22Rv1 (cell line): ENCODE measurements around the gene CLSTN2.
"Not testable (repeated sequence)": the region's sequence is repeated elsewhere in the genome, so short reads cannot be mapped to it uniquely, and the experiment has no call there.

ENCODE experiments used
- H3K27ac ChIP-seq: fragments of 450-650 bp; 2 replicates; pipeline ENCODE4 v1.5.1; 2017
- ZFX ChIP-seq: fragments of 450-650 bp; IDR thresholded peaks from 2 replicates; pipeline ENCODE4 v1.6.1; 2017; ENCODE audit warnings: antibody characterized with exemption, borderline replicate concordance
- TF ChIP-seq, protein P1 (sequence below): fragments of 450-650 bp; IDR thresholded peaks from 2 replicates; pipeline ENCODE4 v1.5.1; 2017; ENCODE audit warnings: mild to moderate bottlenecking

CLSTN2 gene

DNA sequence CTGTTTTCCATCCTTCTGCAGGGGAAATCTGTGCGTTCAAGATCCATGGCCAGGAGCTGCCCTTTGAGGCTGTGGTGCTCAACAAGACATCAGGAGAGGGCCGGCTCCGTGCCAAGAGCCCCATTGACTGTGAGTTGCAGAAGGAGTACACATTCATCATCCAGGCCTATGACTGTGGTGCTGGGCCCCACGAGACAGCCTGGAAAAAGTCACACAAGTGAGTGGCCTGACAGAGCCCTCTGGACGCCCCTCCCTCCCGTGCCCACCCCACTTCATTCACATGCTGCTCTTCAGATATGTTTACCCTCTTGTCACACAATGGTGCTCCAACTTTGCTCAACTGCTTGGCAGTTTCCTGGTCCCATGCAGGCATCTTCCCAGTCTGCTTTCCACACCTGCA, 468.6 kb downstream of the CLSTN2 start:
- no peak for TF ChIP-seq ZFX
- TF ChIP-seq, protein P1, sequence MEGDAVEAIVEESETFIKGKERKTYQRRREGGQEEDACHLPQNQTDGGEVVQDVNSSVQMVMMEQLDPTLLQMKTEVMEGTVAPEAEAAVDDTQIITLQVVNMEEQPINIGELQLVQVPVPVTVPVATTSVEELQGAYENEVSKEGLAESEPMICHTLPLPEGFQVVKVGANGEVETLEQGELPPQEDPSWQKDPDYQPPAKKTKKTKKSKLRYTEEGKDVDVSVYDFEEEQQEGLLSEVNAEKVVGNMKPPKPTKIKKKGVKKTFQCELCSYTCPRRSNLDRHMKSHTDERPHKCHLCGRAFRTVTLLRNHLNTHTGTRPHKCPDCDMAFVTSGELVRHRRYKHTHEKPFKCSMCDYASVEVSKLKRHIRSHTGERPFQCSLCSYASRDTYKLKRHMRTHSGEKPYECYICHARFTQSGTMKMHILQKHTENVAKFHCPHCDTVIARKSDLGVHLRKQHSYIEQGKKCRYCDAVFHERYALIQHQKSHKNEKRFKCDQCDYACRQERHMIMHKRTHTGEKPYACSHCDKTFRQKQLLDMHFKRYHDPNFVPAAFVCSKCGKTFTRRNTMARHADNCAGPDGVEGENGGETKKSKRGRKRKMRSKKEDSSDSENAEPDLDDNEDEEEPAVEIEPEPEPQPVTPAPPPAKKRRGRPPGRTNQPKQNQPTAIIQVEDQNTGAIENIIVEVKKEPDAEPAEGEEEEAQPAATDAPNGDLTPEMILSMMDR: no peak
- no peak overlapping the region for H3K27ac ChIP-seq

- H3K27ac ChIP-seq: no peak overlapping the region
- TF ChIP-seq, protein P1: no peak
- TF ChIP-seq ZFX: no peak
These were observed 471.7 kb downstream of the CLSTN2 start for GRCh38 chr3:140406655-140407054.

DNA sequence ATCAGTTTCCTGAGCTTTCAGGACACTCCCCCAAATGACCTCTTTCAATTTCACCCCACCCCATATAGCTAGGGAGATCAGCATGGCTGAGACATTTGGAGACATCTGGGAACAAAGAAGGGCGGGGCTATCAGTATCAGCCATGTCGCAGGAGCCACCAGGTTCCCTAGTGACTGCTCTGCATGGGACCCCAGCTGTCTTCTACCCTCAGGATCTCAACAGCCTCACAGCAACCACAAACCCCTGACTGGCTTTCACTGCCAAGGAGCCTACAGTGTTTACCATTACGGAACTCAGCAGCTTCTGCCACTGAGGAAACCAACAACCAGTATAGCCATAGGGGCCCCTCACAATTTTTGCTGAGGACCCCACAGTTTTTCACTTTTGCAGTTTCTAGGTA, 473.3 kb downstream of the CLSTN2 start:
- TF ChIP-seq, protein P1: no peak
- no peak for TF ChIP-seq ZFX
- no peak overlapping the region for H3K27ac ChIP-seq

GRCh38 chr3:140416666-140417065, 481.7 kb downstream of the CLSTN2 start:
- no peak overlapping the region for H3K27ac ChIP-seq
- no peak for TF ChIP-seq ZFX
- TF ChIP-seq, protein P1: no peak

DNA sequence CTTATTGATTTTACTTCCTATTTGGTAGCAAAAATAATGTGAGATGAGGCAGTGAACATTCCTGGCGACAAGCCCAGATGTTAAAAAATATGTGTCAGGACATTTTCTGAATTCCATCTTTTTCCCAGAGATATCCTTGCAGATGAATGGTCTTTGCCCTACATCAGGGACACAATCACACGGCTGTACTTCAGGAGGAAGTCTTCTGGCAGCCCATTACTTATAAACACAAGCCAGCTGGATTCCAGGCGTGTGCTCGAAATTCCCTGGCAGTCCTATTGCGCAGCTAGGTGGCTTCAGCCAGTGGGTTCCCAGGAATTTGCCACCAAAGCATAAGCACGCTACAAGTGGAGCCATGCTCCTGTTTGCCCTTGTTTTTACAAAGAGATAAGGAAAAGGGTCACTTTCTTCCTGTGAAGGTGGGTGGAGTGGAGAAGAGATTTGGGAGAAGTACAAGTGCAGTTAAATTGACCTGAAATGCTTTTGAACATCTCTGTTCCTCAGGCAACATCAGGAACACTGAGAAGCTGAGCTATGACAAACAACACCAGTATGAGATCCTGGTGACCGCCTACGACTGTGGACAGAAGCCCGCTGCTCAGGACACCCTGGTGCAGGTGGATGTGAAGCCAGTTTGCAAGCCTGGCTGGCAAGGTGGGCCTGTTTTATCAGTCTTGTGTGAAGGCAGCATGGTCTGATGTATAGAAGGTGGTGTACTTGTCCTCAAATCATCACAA, 485.8 kb downstream of the CLSTN2 start:
- H3K27ac ChIP-seq: no peak overlapping the region
- TF ChIP-seq, protein P1: no peak
- no peak for TF ChIP-seq ZFX

- no peak for TF ChIP-seq ZFX
- TF ChIP-seq, protein P1: no peak
- H3K27ac ChIP-seq: no peak overlapping the region
These were observed 486.9 kb downstream of the CLSTN2 start for GRCh38 chr3:140421884-140422283.

DNA sequence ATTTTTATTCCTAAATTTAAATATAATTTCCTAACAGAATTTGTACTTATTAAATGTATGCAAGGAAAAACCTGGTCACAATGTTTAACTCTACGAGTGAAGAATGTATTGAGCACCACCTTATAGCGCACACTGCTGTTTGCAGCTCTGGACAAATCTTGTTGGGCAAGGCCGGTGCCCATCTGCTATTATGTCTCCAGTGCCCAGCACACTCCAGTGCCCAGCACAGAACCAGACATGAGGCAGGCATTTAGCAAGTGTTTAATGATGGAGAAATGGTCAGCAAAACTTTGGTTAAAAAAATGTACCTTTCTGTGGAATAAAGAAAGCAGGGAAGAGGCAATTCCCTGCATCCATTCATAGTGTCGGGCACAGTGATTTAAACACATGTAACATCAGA, 488.2 kb downstream of the CLSTN2 start:
- no peak overlapping the region for H3K27ac ChIP-seq
- TF ChIP-seq, protein P1: no peak
- no peak for TF ChIP-seq ZFX

GRCh38 chr3:140423574-140423973, 488.6 kb downstream of the CLSTN2 start:
- H3K27ac ChIP-seq: not testable (repeated sequence)
